CD4-positive, alpha-beta T cell treated with Interleukin-4 for 1 hour (primary cell): ENCODE measurements around the gene ARF5.

ENCODE experiments used
- DNase-seq, 2 donors: peaks; one replicate each; pipeline ENCODE4 v3.0.0-alpha.2; 2020 to 2022

The ARF5 gene

GRCh38 chr7:127588697-127589482 is 679 bp downstream of the ARF5 start:
- DNase-seq: peak in 1 of 2 donors; percentile 29

- DNase-seq: no peak
Observed at GRCh38 chr7:127589896-127590295, 1.7 kb downstream of the ARF5 start.

GRCh38 chr7:127591189-127591588 is 3.0 kb downstream of the ARF5 start:
- no peak for DNase-seq

GRCh38 chr7:127591591-127591990 is 3.4 kb downstream of the ARF5 start:
- DNase-seq: no peak

GRCh38 chr7:127592550-127592949 is 4.3 kb downstream of the ARF5 start:
- no peak for DNase-seq

GRCh38 chr7:127594490-127594889 is 6.3 kb downstream of the ARF5 start:
- DNase-seq: peak in 1 of 2 donors; percentile 21

GRCh38 chr7:127595737-127596136 is 7.5 kb downstream of the ARF5 start:
- no peak for DNase-seq

- DNase-seq: no peak
Observed at GRCh38 chr7:127598318-127598717, 10.1 kb downstream of the ARF5 start.

GRCh38 chr7:127600885-127601284 is 12.7 kb downstream of the ARF5 start:
- no peak for DNase-seq

- no peak for DNase-seq
Observed at GRCh38 chr7:127608446-127608845, 20.2 kb downstream of the ARF5 start.

GRCh38 chr7:127609297-127609696 is 21.1 kb downstream of the ARF5 start:
- DNase-seq: no peak

GRCh38 chr7:127612263-127612662 is 24.1 kb downstream of the ARF5 start:
- no peak for DNase-seq

- DNase-seq: no peak
Observed at GRCh38 chr7:127616724-127617123, 28.5 kb downstream of the ARF5 start.

GRCh38 chr7:127618042-127618441 is 29.8 kb downstream of the ARF5 start, which contains the start of gene PAX4:
PAX4 (minus strand) TSS chr7:127618142; CDS start chr7:127615928, 2,214 bp downstream.
- DNase-seq: no peak

- DNase-seq: no peak
Observed at GRCh38 chr7:127618775-127619174, 30.6 kb downstream of the ARF5 start.

GRCh38 chr7:127619681-127620405 is 31.6 kb downstream of the ARF5 start:
- DNase-seq: no peak

- DNase-seq: no peak
Observed at GRCh38 chr7:127620406-127621233, 32.4 kb downstream of the ARF5 start.

- no peak for DNase-seq
Observed at GRCh38 chr7:127625331-127625730, 37.1 kb downstream of the ARF5 start.

- no peak for DNase-seq
Observed at GRCh38 chr7:127628445-127628844, 40.2 kb downstream of the ARF5 start.

- DNase-seq: peak; percentile 19 to 27
Observed at GRCh38 chr7:127629268-127629854, 41.1 kb downstream of the ARF5 start.

- no peak for DNase-seq
Observed at GRCh38 chr7:127632276-127632910, 44.2 kb downstream of the ARF5 start.

GRCh38 chr7:127635659-127636285 is 47.6 kb downstream of the ARF5 start:
- DNase-seq: no peak
